Prostate gland (tissue), 2 donors: ENCODE data around the gene POU4F1. TPM values are rescaled to one million over a fixed set of nuclear protein-coding genes. Genes with fewer than 3 reads are reported as not detected.

Experiments
- DNase-seq: peaks from one replicate; pipeline ENCODE4 v3.0.0-alpha.2; 2019; ENCODE audit warnings: low spot score
- H3K27ac ChIP-seq, 2 donors: fragments of 200-600 bp; sonication (generic); 2 replicates each; pipeline ENCODE4 v1.5.1; 2017 to 2019
- H3K27me3 ChIP-seq: fragments of 200-600 bp; sonication (generic); replicated peaks from 2 replicates; pipeline ENCODE4 v1.5.1; 2019; ENCODE audit not compliant: insufficient read depth
- H3K36me3 ChIP-seq, 2 donors: fragments of 200-600 bp; sonication (generic); 1 replicate in 1 of 2; 2 replicates in 1 of 2; pipeline versions ENCODE4 v1.5.1 to v1.8.1; 2017 to 2019
- H3K4me1 ChIP-seq: fragments of 200-600 bp; sonication (generic); replicated peaks from 2 replicates; pipeline ENCODE4 v1.5.1; 2019
- H3K4me3 ChIP-seq, 2 donors: fragments of 200-600 bp; sonication (generic); 2 replicates each; pipeline ENCODE4 v1.5.1; 2017 to 2019
- H3K9me3 ChIP-seq: fragments of 200-600 bp; sonication (generic); 2 replicates; pipeline ENCODE4 v1.5.1; 2017
- POLR2A ChIP-seq: fragments of 450-650 bp; IDR thresholded peaks from one replicate; pipeline ENCODE4 v1.6.1; 2016; ENCODE audit warnings: antibody characterized with exemption, mild to moderate bottlenecking
- POLR2AphosphoS5 ChIP-seq: sonication (generic); formaldehyde crosslinking; IDR thresholded peaks from one replicate; pipeline ENCODE4 v1.6.1; 2017; ENCODE audit warnings: antibody characterized with exemption
- WGBS: methylation state at CpG from one replicate; pipeline ENCODE4 v1.1.5; 2018; 5-methylcytosine and 5-hydroxymethylcytosine counted together
- intact Hi-C: fragments of 100-400 bp; cut with DNase I; formaldehyde crosslinking; loops from one replicate; pipeline ENCODE4 v1.14.2; 2022
- total RNA-seq, 2 donors: library from RNA; depleted of rRNA; stranded (reverse); fragments of >200 nt; gene quantifications; one replicate each; pipeline ENCODE4 v1.1.0, GENCODE V29; 2016
- TF ChIP-seq, protein P1 (sequence below), 4 experiments: fragments of 200-600 bp in 2 of 4; fragments of 450-650 bp in 2 of 4; sonication (generic) in 2 of 4; IDR thresholded peaks; 1 replicate in 3 of 4; 2 replicates in 1 of 4; pipeline ENCODE4 v1.5.1; 2016 to 2019; ENCODE audit warnings: antibody characterized with exemption in 4 of 4, mild to moderate bottlenecking in 2 of 4, moderate library complexity in 2 of 4

The POU4F1 gene
- total RNA-seq, 2 donors from 2014 or later, result 0.68 TPM; not detected in 1

DNA sequence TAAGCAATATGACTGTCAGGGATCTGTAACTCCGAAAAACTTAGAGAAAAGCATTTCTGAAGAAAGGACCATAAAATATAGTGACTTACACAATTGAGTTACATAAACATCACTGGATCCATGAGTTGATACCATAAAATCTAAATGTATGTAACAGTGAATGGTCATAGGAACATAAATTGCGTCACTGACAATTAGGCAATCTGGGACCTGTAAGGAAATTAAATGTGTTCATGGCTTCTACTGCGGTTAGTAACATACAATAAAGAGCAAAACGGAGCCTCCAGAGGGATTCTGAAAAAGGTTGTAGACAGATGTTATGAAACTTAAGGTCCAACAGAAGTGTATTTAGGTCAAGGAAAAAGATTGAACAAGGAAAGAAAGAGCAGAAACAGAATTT, 27.1 kb downstream of the POU4F1 start:
- no peaks in the 10 kb centered on the region for H3K36me3 ChIP-seq
- H3K27ac ChIP-seq, result no peak overlapping the region
- H3K4me3 ChIP-seq, result no peak overlapping the region
- no peaks in the 10 kb centered on the region for H3K27me3 ChIP-seq
- intact Hi-C loops, result no loop called here
- H3K4me1 ChIP-seq, result no peaks in the 10 kb centered on the region
- no peak for TF ChIP-seq POLR2AphosphoS5
- TF ChIP-seq, protein P1, sequence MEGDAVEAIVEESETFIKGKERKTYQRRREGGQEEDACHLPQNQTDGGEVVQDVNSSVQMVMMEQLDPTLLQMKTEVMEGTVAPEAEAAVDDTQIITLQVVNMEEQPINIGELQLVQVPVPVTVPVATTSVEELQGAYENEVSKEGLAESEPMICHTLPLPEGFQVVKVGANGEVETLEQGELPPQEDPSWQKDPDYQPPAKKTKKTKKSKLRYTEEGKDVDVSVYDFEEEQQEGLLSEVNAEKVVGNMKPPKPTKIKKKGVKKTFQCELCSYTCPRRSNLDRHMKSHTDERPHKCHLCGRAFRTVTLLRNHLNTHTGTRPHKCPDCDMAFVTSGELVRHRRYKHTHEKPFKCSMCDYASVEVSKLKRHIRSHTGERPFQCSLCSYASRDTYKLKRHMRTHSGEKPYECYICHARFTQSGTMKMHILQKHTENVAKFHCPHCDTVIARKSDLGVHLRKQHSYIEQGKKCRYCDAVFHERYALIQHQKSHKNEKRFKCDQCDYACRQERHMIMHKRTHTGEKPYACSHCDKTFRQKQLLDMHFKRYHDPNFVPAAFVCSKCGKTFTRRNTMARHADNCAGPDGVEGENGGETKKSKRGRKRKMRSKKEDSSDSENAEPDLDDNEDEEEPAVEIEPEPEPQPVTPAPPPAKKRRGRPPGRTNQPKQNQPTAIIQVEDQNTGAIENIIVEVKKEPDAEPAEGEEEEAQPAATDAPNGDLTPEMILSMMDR (IDR thresholded peaks at IDR 0.05), result no peak
- DNase-seq, result no peak
- 92% methylated on average over 4 of the region's 4 CpGs for WGBS
- H3K9me3 ChIP-seq, result no peaks in the 10 kb centered on the region

DNA sequence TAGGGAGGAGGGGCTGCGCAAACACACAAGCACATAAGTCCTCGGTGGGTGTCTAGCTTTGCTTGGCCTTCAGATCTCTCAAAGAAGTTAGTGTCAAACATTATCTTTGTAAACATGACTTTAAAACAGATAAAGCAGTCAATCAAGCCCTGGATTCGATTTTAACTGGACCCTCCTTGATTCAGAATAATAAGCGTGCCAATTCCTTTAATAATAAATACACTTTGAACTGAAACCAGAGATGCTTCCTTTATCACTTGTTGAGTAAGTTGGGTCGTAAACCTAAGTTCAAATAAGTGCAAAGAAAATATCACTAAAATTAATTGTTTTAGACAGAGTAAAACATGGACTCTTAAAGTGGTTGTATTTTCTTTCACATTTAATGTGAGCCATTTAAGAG, 30.9 kb downstream of the POU4F1 start:
- Histone ChIP-seq H3K27me3 (no peaks in the 10 kb centered on the region), H3K36me3 (no peaks in the 10 kb centered on the region), H3K4me3 (no peak overlapping the region), H3K4me1 (no peaks in the 10 kb centered on the region), H3K9me3 (no peaks in the 10 kb centered on the region), H3K27ac (no peak overlapping the region)
- TF ChIP-seq, protein P1 (IDR thresholded peaks at IDR 0.05), result no peak
- TF ChIP-seq POLR2AphosphoS5 (no peak), POLR2A (no peak)
- intact Hi-C loops, result no loop called here
- WGBS, result 45% methylated on average over 5 of the region's 5 CpGs
- DNase-seq, result no peak

DNA sequence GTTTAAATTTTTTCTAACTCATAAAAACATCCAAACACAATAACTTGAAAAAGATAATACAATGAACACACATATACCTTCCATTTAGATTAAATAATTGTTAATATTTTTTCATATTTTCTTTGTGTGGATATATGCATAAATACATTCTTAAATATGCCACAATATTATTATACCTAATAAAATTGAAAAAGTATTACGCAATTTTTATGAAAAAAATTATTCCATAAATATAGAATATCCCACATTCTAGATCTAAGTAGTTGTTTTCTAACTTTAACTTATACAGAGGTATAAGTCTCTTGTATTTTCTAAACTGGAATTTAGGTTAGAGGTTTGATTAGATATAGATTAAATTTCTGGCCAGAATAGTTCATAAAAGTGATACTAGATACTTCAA, 34.3 kb downstream of the POU4F1 start:
- Histone ChIP-seq H3K4me1 (no peaks in the 10 kb centered on the region), H3K27me3 (no peaks in the 10 kb centered on the region), H3K9me3 (no peaks in the 10 kb centered on the region), H3K4me3 (no peak overlapping the region), H3K36me3 (no peaks in the 10 kb centered on the region), H3K27ac (no peak overlapping the region)
- TF ChIP-seq, protein P1 (IDR thresholded peaks at IDR 0.05), result no peak
- TF ChIP-seq POLR2AphosphoS5, result no peak
- TF ChIP-seq POLR2A, result no peak
- 98% methylated on average over 1 of the region's 1 CpG for WGBS
- no peak for DNase-seq
- intact Hi-C loops, result no loop called here

DNA sequence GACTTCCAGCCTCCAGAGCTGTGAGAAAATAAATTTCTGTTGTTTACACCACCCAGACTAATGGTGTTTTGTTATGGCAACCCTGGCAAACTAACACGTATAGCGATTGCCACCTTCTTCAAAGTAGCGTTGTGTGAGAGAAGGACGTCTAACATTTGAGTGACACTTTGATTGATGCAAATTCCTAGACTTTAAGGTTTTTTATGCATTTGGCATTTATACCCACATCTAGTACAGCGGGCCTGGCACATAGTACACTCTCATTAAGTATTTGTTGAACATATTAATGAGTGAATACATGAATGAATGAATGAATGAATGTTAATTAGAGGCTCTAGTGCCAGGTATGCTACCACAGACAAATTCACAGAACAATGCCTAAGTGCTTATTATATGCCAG, 36.7 kb downstream of the POU4F1 start:
- H3K36me3 ChIP-seq, result no peaks in the 10 kb centered on the region
- no peak overlapping the region for H3K4me3 ChIP-seq
- H3K4me1 ChIP-seq, result no peaks in the 10 kb centered on the region
- intact Hi-C loops, result no loop called here
- TF ChIP-seq, protein P1 (IDR thresholded peaks at IDR 0.05), result no peak
- no peak for TF ChIP-seq POLR2AphosphoS5
- TF ChIP-seq POLR2A, result no peak
- no peaks in the 10 kb centered on the region for H3K9me3 ChIP-seq
- H3K27ac ChIP-seq, result no peak overlapping the region
- WGBS, result 75% methylated on average over 5 of the region's 5 CpGs
- DNase-seq, result no peak
- H3K27me3 ChIP-seq, result no peaks in the 10 kb centered on the region

DNA sequence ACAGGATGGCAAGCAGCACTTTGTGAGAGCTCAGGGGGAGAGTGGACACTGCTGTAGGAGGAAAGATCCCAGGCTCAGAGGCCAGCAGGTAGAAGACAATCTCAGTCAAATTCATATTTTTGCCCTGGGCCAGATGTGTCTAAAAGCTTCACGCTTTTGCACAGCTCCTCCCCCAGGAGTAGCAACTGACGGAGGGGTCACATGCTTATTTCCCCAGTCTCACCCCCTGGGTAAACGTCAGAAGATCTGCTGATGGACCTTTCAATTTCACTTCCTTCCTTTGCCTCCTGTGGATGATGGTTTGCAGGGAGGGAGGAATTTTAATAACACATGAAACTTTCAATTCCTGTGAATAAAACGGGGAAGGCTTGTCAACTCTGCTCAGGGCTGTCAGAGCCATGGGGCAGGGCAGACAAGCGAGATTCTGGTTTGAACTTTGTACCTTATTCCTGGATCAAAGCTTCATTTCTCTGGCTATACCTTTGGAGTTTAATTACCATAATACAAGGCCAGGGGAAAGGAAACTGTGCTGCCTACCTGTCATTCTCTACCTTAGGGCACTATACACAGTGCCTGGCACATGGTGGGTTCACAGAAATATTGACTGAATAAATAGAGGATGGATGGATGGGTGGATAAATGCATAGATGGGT, 41.0 kb downstream of the POU4F1 start:
- Histone ChIP-seq H3K4me1 (no peaks in the 10 kb centered on the region), H3K4me3 (no peak overlapping the region), H3K9me3 (no peaks in the 10 kb centered on the region), H3K36me3 (no peaks in the 10 kb centered on the region), H3K27ac (no peak overlapping the region), H3K27me3 (no peaks in the 10 kb centered on the region)
- intact Hi-C loops, result no loop called here
- TF ChIP-seq, protein P1 (IDR thresholded peaks at IDR 0.05), result no peak
- TF ChIP-seq POLR2AphosphoS5 (no peak), POLR2A (no peak)
- DNase-seq, result no peak
- 42% methylated on average over 5 of the region's 5 CpGs for WGBS
